Lung (tissue), 12 donors: ENCODE data around the gene CTDSPL. TPM values are rescaled to one million over a fixed set of nuclear protein-coding genes. Genes with fewer than 3 reads are reported as not detected.

ENCODE experiments used
- ATAC-seq: fragments of 200-7000 bp; cut with Tn5 transposase; one replicate; pipeline ENCODE4 v1.9.1; 2020; ENCODE audit warnings: moderate number of reproducible peaks; ENCODE audit not compliant: insufficient read depth, low FRiP score
- DNase-seq, 3 donors: peaks; one replicate each; pipeline ENCODE4 v3.0.0-alpha.2; 2013 to 2017
- H3K27ac ChIP-seq, 2 donors: one replicate each; pipeline ENCODE4 v1.5.1; 2013; ENCODE audit warnings: mild to moderate bottlenecking in 2 of 2, moderate library complexity in 2 of 2, control low read depth in 1 of 2, inconsistent platforms in 1 of 2, low read depth in 1 of 2, low read length in 1 of 2
- H3K27me3 ChIP-seq, 3 donors: one replicate each; pipeline ENCODE4 v1.5.1; 2013; ENCODE audit warnings: low read length in 2 of 3; ENCODE audit not compliant: control insufficient read depth in 3 of 3, insufficient read depth in 3 of 3
- H3K36me3 ChIP-seq, 4 donors: one replicate each; pipeline ENCODE4 v1.5.1; 2013; ENCODE audit warnings: low read length in 4 of 4, mild to moderate bottlenecking in 1 of 4, moderate library complexity in 1 of 4; ENCODE audit not compliant: control insufficient read depth in 4 of 4, insufficient read depth in 4 of 4
- H3K4me1 ChIP-seq, 5 donors: one replicate each; pipeline ENCODE4 v1.5.1; 2013; ENCODE audit warnings: low read length in 5 of 5, mild to moderate bottlenecking in 2 of 5, moderate library complexity in 1 of 5; ENCODE audit not compliant: control insufficient read depth in 5 of 5, insufficient read depth in 5 of 5
- H3K4me3 ChIP-seq: one replicate; pipeline ENCODE4 v1.5.1; 2013; ENCODE audit warnings: mild to moderate bottlenecking, control low read depth, moderate library complexity
- H3K9ac ChIP-seq, 2 donors: one replicate each; pipeline ENCODE4 v1.5.1; 2013; ENCODE audit warnings: low read length in 2 of 2, control low read depth in 1 of 2; ENCODE audit not compliant: insufficient read depth in 1 of 2
- H3K9me3 ChIP-seq, 4 donors: one replicate each; pipeline ENCODE4 v1.5.1; 2013; ENCODE audit warnings: low read length in 3 of 4, mild to moderate bottlenecking in 1 of 4, moderate library complexity in 1 of 4; ENCODE audit not compliant: control insufficient read depth in 4 of 4, insufficient read depth in 3 of 4
- CTCF ChIP-seq: IDR thresholded peaks from 2 replicates; pipeline ENCODE4 v1.5.1; 2012; ENCODE audit warnings: mild to moderate bottlenecking; ENCODE audit errors: control extremely low read depth, extremely low read depth
- WGBS, 2 donors: extraction: QIAGEN DNeasy Blood & Tissue Kit; methylation state at CpG; one replicate each; pipeline ENCODE4 v1.1.7; 2013; 5-methylcytosine and 5-hydroxymethylcytosine counted together
- polyA plus RNA-seq, 2 donors: library from polyadenylated mRNA; stranded (reverse); fragments of 200-250 nt; gene quantifications; one replicate each; pipeline ENCODE4 v1.2.1, GENCODE V29; 2013
- total RNA-seq, 2 donors: library from RNA; depleted of rRNA in 1 of 2; stranded (reverse); fragments of >200 nt in 1 of 2; gene quantifications; one replicate each; pipeline ENCODE4 v1.2.1, GENCODE V29; 2014 to 2021
- donor health status: control.
- donor health status: control.
- donor health status: Bipolar disorder and iron deficiency.
- donor health status: healthy.
- donor health status: DM: yes; HTN: yes; CAD: no.

Gene CTDSPL
- total and polyA plus RNA-seq, 4 donors, result 12.5 to 79.1 (median 33.5) TPM

DNA sequence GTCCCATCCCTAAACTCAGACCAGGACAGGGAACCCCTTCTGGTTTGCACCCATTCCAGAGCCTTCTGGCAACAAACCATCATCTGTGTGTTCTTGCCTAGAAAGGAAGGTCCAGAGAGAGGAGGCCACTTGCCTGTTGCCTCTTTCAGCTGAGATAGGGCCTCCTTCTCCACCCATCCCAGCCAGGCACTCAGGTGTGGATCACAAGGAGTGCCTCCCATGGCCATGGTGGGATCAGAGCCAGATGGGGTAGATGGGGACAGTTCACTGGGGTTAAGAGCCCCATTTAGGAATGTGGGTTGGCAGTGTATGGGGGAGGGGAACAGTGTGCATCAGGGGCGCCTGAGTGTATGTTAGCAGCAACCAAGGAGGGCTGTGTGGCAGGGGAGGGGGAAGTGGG is 8.9 kb upstream of the CTDSPL start:
- WGBS, 2 donors, result 93 to 100% methylated on average over 1 of the region's 1 CpG
- H3K27me3 ChIP-seq, result no peaks in the 10 kb centered on the region
- no peak for DNase-seq

DNA sequence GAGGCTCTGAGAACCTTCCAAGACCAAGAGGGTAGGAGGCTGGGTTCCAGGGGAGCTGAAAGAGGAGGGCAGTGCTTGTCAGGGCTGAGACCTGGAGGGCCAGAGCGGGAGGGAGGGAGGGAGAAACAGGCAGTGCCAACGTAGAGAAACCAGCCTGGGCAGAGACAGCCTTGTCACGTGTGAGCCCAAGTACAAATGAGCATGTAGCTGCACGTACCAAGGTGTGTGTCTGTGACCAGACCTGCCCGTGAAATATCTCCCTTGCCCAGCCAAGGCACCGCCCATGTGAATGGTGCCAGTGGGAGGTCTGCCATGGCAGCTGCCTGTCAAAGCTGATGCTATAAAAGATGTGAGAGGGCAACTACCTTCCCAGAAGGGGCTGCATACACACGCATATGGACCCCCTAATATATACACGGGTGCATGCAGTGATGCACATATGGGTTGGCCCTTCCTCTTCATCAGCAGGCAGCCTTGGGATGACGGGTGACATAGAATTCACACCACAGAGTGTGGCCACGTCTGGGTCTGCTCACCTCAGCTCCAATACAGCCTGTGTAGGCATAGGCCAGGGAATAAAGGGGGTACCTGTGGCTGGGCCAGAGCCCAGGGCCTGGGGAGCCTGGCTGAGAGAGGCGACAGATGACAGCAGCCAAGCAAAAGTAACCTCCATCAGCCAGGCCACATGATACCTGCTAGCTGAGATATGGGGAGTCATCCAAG is 7.8 kb upstream of the CTDSPL start:
- Histone ChIP-seq H3K9ac (no peak overlapping the region), H3K36me3 (peaks cover 0 to 26% (median 9%) of the 10 kb centered on the region in 4 donors), H3K27ac (no peak overlapping the region), H3K9me3 (no peaks in the 10 kb centered on the region), H3K4me1 (no peaks in the 10 kb centered on the region), H3K4me3 (no peak overlapping the region), H3K27me3 (no peaks in the 10 kb centered on the region)
- 82 to 85% methylated on average over 11 of the region's 11 CpGs for WGBS, 2 donors
- no peak for DNase-seq
- ATAC-seq, result no peak
- TF ChIP-seq CTCF, result no peak

More for the DNA sequence above, 8.9 kb upstream of the CTDSPL start:
- Histone ChIP-seq H3K9me3 (no peaks in the 10 kb centered on the region), H3K9ac (no peak overlapping the region), H3K4me3 (no peak overlapping the region), H3K27ac (no peak overlapping the region), H3K36me3 (peaks cover 0 to 26% (median 9%) of the 10 kb centered on the region in 4 donors), H3K4me1 (no peaks in the 10 kb centered on the region)
- no peak for TF ChIP-seq CTCF
- no peak for ATAC-seq

- Histone ChIP-seq H3K27me3 (no peaks in the 10 kb centered on the region), H3K9me3 (no peaks in the 10 kb centered on the region), H3K4me3 (no peak overlapping the region), H3K36me3 (peaks cover 0 to 13% (median 5%) of the 10 kb centered on the region in 4 donors), H3K9ac (no peak overlapping the region), H3K27ac (no peak overlapping the region), H3K4me1 (peaks cover 0 to 7% (median 4%) of the 10 kb centered on the region in 5 donors)
- TF ChIP-seq CTCF, result peak; percentile 88
- ATAC-seq (peak; percentile 68), DNase-seq (peak; percentile 86 to 87 (median 87))
- WGBS, 2 donors, result 33 to 36% methylated on average over 5 of the region's 5 CpGs
These were observed 6.2 kb upstream of the CTDSPL start for GRCh38 chr3:37855363-37855970.
